Loucy (cell line): ENCODE results near the gene MRNIP.
A peak's percentile ranks its signal among the peaks of the same experiment; 100 is the strongest.
"Not testable (repeated sequence)": the region's sequence is repeated elsewhere in the genome, so short reads cannot be mapped to it uniquely, and the experiment has no call there.

Experiments
- H2AFZ ChIP-seq: fragments of 200-600 bp; sonication (generic); 2 replicates; pipeline ENCODE4 v1.6.0; 2016; ENCODE audit warnings: antibody characterized with exemption, mild to moderate bottlenecking, low read length, moderate library complexity
- H3F3A ChIP-seq: fragments of 200-600 bp; 2 replicates; pipeline ENCODE4 v1.6.0; 2016; ENCODE audit warnings: antibody characterized with exemption, low read depth, mild to moderate bottlenecking
- H3K27me3 ChIP-seq: fragments of 200-600 bp; sonication (generic); 2 replicates; pipeline ENCODE4 v1.6.1; 2014; ENCODE audit warnings: low read length, mild to moderate bottlenecking; ENCODE audit not compliant: insufficient read depth, poor library complexity, severe bottlenecking
- H3K36me3 ChIP-seq: fragments of 200-600 bp; sonication (generic); 2 replicates; pipeline ENCODE4 v1.6.1; 2016; ENCODE audit warnings: low read length; ENCODE audit not compliant: insufficient read depth
- H3K4me1 ChIP-seq: fragments of 200-600 bp; sonication (generic); 2 replicates; pipeline ENCODE4 v1.5.1; 2014; ENCODE audit warnings: low read length, mild to moderate bottlenecking; ENCODE audit not compliant: insufficient read depth, poor library complexity, severe bottlenecking
- H3K4me2 ChIP-seq: fragments of 200-600 bp; sonication (generic); 2 replicates; pipeline ENCODE4 v1.6.0; 2014; ENCODE audit warnings: antibody characterized with exemption, low read length, low read depth, mild to moderate bottlenecking; ENCODE audit not compliant: poor library complexity, severe bottlenecking
- H3K4me3 ChIP-seq: fragments of 200-600 bp; sonication (generic); 2 replicates; pipeline ENCODE4 v1.5.1; 2014; ENCODE audit warnings: low read length, mild to moderate bottlenecking, mixed read lengths; ENCODE audit not compliant: poor library complexity, severe bottlenecking
- H3K79me2 ChIP-seq: fragments of 200-600 bp; sonication (generic); 2 replicates; pipeline ENCODE4 v1.6.1; 2014; ENCODE audit warnings: low read length; ENCODE audit not compliant: insufficient read depth
- H3K9ac ChIP-seq: fragments of 200-600 bp; sonication (generic); 2 replicates; pipeline ENCODE4 v1.6.0; 2014; ENCODE audit warnings: mild to moderate bottlenecking, low read depth, low read length, moderate library complexity; ENCODE audit not compliant: poor library complexity, severe bottlenecking
- H3K9me2 ChIP-seq: fragments of 200-600 bp; sonication (generic); replicated peaks from 2 replicates; pipeline ENCODE4 v1.6.1; 2016; ENCODE audit warnings: low read depth, low read length, mixed read lengths
- H3K9me3 ChIP-seq: fragments of 200-600 bp; sonication (generic); 2 replicates; pipeline ENCODE4 v1.6.1; 2014; ENCODE audit warnings: mild to moderate bottlenecking, antibody characterized with exemption, low read length, low read depth; ENCODE audit not compliant: insufficient read depth
- H4K20me1 ChIP-seq: fragments of 200-600 bp; sonication (generic); 2 replicates; pipeline ENCODE4 v1.6.0; 2014; ENCODE audit warnings: antibody characterized with exemption, low read length, mild to moderate bottlenecking; ENCODE audit not compliant: insufficient read depth, poor library complexity, severe bottlenecking
- CTCF ChIP-seq: fragments of 200-600 bp; sonication (generic); conservative IDR thresholded peaks from 2 replicates; pipeline ENCODE4 v1.5.1; 2014; ENCODE audit warnings: mild to moderate bottlenecking, antibody characterized with exemption, low read length
- EZH2phosphoT487 ChIP-seq: fragments of 200-600 bp; IDR thresholded peaks from 2 replicates; pipeline ENCODE4 v1.6.1; 2018; ENCODE audit warnings: antibody characterized with exemption, mild to moderate bottlenecking, moderate library complexity, borderline replicate concordance

Gene MRNIP

DNA sequence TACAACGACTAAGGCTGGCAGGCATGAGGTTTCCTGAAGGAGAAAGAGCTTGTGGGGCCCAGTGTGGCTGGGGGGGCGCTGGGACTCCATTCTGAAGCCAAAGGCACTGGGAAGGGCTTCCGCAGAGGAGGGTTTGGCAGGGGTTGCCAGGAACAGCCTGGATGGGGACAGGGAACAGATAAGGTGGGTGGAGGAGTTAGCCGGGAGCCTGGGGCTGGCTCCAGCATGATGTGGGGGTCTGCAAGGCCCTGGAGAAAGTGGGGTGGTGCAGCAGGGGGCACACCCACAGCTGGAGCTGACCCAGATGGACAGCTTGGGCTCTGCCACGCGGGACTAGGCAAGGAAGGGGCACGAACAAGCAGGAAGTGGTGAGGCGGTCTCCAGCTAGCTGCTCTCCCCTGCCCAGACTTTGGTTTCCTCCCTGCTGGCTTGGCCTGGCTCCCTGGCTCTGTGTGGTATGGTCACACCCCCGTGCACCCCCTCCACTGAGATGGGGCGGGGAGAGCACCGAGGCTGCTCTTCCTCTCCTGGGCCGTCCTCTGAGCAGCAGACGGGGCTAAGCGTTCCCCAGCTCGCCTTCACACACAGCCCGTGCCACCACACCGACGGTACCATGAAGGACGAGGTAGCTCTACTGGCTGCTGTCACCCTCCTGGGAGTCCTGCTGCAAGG is 65.0 kb downstream of the MRNIP start, which contains the start of gene LTC4S:
Gene LTC4S, plus strand, starts transcription at position 519 of the 672 bp plus-strand sequence. Its CDS starts 95 bp downstream, at position 614.
- no peaks in the 10 kb centered on the region for H3F3A ChIP-seq
- no peaks in the 10 kb centered on the region for H3K79me2 ChIP-seq
- H3K4me1 ChIP-seq, result peaks cover 21% of the 10 kb centered on the region
- H3K9me3 ChIP-seq, result no peaks in the 10 kb centered on the region
- H3K27me3 ChIP-seq, result no peaks in the 10 kb centered on the region
- peak within 1 kb of the TSS; percentile 83 for H3K4me2 ChIP-seq
- TF ChIP-seq EZH2phosphoT487 (no peak), CTCF (no peak)
- no peak within 1 kb of the TSS for H2AFZ ChIP-seq
- H4K20me1 ChIP-seq, result no peaks in the 10 kb centered on the region
- no peaks in the 10 kb centered on the region for H3K9me2 ChIP-seq
- H3K4me3 ChIP-seq, result peak within 1 kb of the TSS; percentile 63
- no peaks in the 10 kb centered on the region for H3K36me3 ChIP-seq
- peak within 1 kb of the TSS; percentile 66 for H3K9ac ChIP-seq

GRCh38 chr5:179792612-179793467 is 65.8 kb downstream of the MRNIP start:
- Histone ChIP-seq H3K9me3 (no peaks in the 10 kb centered on the region), H3K4me1 (peaks cover 21% of the 10 kb centered on the region), H3K36me3 (no peaks in the 10 kb centered on the region), H2AFZ (no peak overlapping the region), H3K27me3 (no peaks in the 10 kb centered on the region), H3K9me2 (no peaks in the 10 kb centered on the region), H3K79me2 (no peaks in the 10 kb centered on the region), H3K4me2 (peak overlapping the region; percentile 83), H4K20me1 (no peaks in the 10 kb centered on the region), H3K9ac (peak overlapping the region; percentile 45), H3K4me3 (no peak overlapping the region), H3F3A (no peaks in the 10 kb centered on the region)
- TF ChIP-seq EZH2phosphoT487 (no peak), CTCF (no peak)

- no peak for TF ChIP-seq EZH2phosphoT487
- no peak for TF ChIP-seq CTCF
- no peaks in the 10 kb centered on the region for H3F3A ChIP-seq
- peaks cover 21% of the 10 kb centered on the region for H3K4me1 ChIP-seq
- H3K9me2 ChIP-seq, result no peaks in the 10 kb centered on the region
- H2AFZ ChIP-seq, result no peak overlapping the region
- H3K4me2 ChIP-seq, result no peak overlapping the region
- H3K79me2 ChIP-seq, result no peaks in the 10 kb centered on the region
- no peaks in the 10 kb centered on the region for H3K9me3 ChIP-seq
- H4K20me1 ChIP-seq, result no peaks in the 10 kb centered on the region
- no peak overlapping the region for H3K4me3 ChIP-seq
- no peak overlapping the region for H3K9ac ChIP-seq
- H3K36me3 ChIP-seq, result no peaks in the 10 kb centered on the region
- H3K27me3 ChIP-seq, result no peaks in the 10 kb centered on the region
These were observed 66.6 kb downstream of the MRNIP start for GRCh38 chr5:179791881-179792611.

GRCh38 chr5:179789278-179789677 is 69.3 kb downstream of the MRNIP start:
- H4K20me1 ChIP-seq, H3K4me2 ChIP-seq, H2AFZ ChIP-seq, H3K9ac ChIP-seq, H3K27me3 ChIP-seq, H3K36me3 ChIP-seq, H3K79me2 ChIP-seq, H3K4me1 ChIP-seq, H3F3A ChIP-seq, H3K4me3 ChIP-seq, H3K9me3 ChIP-seq, H3K9me2 ChIP-seq: not testable (repeated sequence)
